GM18502 (cell line): Measurements from ENCODE around the gene MSRB1.

Experiments used
- ATAC-seq: cut with Tn5 transposase; IDR thresholded peaks from one replicate; pipeline ENCODE4 v1.9.1; 2021; ENCODE audit warnings: mild to moderate bottlenecking; ENCODE audit not compliant: unreplicated experiment, poor library complexity

MSRB1 gene

DNA sequence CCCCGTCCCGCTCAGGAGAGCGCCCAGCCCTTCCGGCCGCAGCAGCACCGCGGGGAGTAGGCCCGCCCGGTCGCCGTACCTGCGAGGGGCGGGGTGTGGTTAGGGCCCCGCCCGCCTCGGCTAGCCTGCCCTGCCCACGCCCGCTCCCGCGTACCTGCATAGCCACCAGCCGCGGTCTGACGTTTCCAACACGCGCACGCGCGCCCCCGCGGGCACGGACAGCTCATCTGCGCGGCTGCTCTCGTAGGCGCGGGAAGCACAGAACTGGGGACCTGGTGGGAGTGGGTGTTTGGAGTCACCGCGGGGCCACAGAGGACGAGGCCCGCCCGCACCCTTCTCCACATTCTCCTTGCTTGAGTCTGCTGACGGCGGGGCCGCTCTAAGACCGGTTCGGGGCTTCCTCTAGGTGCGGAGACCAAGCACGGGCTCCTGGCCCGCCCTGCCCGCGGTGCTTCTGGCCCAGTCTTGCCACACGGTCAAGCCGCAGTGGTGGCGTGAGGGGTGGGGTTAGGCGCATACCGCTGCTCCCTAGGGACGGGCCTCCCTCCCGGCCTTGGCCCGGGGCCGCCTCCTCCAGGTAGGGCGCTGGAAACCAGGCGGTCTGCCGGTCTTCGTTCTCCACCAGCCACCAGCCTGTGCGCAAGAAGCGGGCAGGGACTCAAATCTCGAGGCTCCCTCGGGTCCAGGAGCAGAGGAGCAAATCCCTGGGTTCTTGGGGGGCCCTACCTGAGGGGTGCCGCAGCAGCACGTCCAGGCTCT, 36.5 kb upstream of the MSRB1 start:
- ATAC-seq = no peak

DNA sequence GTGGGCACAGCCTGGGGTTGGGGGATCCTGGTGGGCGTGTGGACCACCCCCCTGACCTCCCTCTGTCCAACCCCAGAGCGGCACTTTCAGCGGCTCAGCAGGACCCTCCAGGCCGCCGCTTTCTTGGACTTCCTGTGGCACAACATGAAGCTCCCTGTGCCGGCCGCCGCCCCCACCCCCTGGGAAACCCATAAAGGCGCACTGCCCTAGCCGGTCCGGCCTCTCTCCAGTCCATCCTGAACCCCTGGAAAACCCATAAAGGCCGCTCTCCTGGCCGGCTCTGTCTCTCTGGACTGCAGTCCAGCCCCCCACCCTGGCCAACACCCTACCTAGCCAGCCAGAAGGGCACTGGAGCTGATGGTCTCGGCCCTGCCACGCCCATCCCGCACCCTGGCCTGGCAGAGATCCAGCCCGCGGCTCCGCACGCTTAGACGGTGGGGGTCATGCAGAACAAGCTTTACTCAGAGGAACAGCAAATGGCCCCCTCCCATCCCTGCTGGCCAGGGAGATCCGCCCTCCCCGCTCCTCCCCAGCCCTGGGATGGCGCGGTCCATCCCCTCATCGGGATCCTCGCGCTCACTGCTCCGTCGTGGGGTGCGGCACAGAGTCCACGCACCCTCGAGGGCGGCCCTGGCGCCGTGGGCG, 35.6 kb upstream of the MSRB1 start:
- no peak for ATAC-seq

DNA sequence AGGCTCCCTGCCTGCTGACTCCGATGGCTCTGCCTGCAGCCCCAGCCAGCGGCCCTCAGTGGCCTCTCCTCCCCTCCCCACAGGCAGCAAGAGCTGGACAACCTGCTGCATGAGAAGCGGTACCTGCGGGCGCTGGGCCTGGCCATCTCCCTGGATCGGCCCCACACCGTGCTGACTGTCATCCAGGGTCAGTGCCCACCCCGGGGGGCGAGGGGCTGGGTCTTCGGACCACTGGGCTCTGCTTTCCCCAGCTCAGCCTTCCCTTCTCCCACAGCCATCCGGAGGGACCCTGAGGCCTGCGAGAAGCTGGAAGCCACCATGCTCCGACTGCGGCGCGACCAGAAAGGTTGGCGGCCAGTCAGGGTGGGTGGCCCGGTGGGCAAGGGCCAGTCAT, 34.9 kb upstream of the MSRB1 start:
- no peak for ATAC-seq

DNA sequence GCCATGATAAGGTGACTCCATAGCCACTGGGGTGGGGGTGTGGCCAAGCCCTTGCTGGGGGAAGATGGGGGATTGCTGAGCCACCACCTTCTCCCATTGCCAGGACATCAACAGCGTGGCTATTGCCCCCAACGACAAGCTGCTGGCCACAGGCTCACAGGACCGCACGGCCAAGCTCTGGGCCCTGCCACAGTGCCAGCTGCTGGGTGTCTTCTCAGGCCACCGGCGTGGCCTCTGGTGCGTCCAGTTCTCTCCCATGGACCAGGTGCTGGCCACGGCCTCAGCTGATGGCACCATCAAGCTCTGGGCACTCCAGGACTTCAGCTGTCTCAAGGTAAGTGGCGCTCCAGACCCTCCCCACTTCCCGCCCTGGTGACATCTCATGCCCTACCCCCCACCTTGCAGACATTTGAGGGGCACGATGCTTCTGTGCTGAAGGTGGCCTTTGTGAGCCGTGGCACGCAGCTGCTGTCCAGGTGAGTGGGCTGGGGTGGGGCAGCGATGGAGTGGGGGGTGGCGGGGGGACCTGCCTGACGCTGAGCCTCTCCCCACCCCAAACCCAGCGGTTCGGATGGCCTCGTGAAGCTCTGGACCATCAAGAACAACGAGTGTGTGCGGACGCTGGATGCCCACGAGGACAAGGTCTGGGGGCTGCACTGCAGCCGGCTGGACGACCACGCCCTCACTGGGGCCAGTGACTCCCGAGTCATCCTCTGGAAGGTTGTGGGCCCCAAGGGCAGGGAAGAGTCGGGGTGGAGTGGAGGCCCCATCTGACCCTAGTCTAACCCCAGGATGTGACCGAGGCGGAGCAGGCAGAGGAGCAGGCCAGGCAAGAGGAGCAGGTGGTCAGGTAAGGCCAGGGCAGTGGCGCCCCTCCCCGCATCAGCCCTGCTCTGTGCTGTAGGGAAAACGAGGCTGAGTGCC, 34.2 kb upstream of the MSRB1 start:
- no peak for ATAC-seq

DNA sequence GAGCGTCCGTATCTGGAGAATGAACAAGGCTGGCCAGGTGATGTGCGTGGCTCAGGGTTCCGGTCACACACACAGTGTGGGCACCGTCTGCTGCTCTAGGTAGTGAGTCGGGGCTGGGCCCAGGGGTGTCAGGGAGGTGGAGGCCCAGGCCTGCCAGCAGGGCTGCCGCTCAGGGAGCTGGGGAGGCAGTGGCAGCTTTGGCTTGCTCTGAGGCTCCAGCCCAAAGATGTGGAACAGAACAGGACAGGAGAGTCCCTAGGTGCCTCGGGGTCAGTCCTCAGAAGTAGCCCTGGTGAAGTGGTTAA, 33.2 kb upstream of the MSRB1 start:
- no peak for ATAC-seq

DNA sequence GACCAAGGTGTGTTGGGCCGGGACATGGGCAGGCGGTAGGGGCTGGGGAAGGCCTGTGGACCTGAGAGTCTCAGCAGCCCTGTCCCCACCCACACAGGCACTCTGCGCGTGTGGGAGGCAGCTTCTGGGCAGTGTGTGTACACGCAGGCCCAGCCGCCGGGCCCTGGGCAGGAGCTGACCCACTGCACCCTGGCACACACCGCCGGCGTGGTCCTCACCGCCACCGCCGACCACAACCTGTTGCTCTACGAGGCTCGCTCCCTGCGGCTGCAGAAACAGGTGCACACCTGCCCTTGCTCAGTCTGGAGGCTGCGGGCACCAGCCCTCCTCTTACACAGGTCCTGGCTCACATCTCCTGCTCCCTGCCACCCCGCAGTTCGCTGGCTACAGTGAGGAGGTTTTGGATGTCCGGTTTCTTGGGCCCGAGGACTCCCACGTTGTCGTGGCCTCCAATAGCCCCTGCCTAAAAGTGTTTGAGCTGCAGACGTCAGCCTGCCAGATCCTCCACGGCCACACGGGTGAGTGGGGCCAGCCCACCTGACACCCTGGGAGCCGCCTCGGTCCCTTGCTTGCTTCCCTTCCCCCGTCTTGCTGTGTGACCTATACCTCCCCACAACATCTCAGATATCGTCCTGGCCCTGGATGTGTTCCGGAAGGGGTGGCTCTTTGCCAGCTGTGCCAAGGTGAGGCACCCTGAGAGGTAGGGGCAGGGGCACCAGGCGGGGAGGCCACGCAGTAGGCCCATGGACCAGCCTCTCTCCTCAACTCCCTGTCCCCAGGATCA, 32.6 kb upstream of the MSRB1 start:
- no peak for ATAC-seq

DNA sequence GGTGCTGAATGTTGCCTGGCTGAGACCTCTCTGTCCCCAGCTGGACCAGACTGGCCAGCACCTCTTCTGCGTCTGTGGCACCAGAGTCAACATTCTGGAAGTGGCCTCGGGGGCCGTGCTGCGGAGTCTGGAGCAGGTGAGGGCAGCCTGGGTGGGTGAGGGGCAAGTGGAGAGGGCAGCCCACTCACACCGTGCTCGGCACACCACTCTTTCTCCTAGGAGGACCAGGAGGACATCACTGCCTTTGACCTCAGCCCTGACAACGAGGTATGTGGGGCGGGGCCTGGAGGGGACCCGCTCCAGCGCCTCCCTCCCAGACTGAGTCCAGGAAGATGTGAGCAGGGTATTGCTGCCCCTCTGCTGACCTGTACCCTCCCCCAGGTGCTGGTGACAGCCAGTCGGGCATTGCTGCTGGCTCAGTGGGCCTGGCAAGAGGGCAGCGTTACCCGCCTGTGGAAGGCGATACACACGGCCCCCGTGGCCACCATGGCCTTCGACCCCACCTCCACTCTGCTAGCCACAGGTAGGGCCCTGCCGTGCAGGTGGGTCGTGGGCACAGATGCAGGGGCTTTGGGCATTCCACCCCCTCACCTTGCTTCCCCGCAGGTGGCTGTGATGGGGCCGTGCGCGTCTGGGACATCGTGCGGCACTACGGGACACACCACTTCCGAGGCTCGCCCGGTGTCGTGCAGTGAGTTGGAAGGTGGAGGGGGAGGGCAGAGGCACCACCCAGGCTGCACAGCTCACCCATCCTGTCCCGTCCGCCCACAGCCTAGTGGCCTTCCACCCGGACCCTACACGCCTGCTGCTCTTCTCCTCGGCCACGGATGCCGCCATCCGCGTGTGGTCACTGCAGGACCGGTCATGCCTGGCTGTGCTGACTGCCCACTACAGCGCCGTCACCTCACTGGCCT, 31.4 kb upstream of the MSRB1 start:
- ATAC-seq = no peak

DNA sequence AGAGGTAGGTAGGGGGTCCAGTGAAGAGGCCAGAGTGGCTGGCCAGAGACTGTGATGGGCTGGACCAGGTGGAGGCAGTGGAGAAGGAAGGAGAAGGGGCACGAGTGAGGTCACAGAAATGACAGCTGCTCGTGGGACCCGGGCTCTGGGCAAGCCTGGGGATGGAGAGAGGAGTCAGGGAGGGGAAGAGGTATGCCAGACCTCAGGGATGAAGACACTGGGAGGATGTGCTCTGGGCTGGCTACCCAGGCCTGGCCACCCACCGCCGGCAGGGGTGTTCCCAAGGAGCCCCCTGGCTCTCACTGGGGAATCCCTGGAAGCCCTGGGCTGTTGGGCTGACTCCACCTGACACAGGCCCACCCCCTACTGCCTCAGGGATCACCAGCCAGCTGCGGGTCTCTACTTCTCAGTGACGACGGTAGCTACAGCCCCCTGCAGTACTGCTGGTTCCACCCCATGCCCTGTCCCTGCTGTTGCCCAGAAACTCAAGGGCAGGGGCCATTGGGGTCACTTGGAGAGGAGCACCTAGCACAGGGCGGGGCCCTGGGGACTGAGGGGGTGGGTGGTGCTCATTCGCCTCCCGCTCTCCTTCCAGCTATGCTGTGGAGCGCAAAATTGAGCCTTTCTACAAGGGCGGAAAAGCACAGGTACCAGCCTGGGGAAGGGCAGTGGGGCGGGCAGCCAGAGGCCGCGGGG, 30.6 kb upstream of the MSRB1 start:
- ATAC-seq = no peak

DNA sequence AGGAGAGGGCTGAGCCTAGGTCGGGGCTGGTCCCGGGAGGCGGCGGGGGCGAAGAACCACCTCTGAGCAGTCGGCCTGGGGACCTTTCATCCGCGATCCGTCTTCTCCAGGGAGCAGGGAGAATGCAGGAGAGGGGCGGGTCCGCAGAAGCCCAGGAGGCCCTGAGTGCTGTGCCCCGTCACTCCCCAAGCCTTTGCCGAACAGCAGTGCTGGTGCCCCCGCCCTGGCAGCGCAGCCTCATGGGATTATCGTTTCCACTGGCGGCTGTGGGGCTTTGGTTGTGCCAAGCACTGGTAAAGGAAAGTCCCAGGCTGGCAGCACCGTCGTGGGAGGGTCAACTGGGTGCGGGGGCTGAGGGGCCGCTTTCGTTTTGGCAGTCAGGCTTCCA, 29.5 kb upstream of the MSRB1 start:
- ATAC-seq = peak; percentile 9

DNA sequence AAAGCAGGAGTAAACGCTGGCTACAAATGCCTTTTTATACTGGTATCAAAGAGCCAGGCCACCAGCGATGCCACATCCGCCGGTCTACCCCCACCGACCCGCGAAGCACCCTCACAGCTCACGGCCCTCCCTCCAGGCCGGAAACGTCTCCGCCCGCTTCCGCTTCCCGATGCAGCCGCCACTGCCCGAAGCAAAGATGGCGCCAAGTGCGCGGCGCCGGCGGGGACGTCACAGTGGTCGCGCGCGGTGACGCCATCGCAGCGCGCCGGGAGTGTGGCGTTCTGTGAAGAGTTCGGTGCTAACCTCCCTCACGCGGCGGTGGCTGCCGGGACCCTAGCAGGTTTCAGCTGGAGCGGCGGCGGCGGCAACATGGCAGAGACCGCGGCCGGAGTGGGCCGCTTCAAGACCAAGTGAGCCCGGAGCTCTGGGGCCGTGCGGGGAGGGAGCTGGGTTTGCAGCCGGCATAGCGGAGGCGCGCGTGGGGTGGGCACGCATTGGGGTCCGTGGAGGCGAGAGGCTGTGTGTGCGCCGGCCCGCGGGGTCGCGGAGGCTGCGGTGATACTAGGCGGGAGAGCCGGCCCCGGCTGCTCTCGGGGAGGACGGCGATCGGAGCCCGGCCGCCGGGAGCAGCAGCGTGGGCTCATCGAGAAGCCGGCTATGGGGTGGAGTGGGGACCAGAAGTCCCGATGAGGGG, 28.9 kb upstream of the MSRB1 start, which contains the start of gene TBL3:
Gene TBL3 (plus strand): TSS at position 258 of the 694 bp plus-strand sequence. CDS start 112 bp downstream, at position 370.
- peak; percentile 85 for ATAC-seq

DNA sequence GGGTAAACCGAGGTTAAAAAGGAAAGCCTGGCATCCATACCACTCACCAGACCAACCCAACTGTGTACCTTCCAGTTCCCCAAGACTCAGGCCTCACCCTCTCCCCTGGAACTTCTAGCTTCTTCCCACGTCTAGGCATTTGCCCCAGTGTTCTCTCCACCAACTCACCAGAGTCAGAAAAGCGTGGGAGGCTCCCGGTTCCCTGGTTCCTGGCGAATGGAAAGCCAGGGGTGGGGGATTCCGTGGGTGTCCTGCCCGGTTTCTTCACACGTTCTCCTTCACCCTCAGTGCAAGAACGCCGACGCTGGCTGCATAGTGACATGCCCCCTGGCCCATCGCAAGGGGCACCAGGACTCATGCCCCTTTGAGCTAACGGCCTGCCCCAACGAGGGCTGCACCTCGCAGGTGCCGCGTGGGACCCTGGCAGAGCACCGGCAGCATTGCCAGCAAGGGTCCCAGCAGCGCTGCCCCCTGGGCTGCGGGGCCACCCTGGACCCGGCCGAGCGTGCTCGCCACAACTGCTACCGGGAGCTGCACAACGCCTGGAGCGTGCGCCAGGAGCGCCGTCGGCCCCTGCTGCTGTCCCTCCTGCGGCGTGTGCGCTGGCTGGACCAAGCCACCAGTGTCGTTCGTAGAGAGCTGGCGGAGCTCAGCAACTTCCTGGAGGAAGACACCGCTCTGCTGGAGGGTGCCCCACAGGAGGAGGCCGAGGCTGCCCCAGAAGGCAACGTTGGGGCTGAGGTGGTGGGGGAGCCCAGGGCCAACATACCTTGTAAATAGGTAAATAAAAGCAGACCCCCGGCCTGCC, 25.4 kb upstream of the MSRB1 start:
- no peak for ATAC-seq

DNA sequence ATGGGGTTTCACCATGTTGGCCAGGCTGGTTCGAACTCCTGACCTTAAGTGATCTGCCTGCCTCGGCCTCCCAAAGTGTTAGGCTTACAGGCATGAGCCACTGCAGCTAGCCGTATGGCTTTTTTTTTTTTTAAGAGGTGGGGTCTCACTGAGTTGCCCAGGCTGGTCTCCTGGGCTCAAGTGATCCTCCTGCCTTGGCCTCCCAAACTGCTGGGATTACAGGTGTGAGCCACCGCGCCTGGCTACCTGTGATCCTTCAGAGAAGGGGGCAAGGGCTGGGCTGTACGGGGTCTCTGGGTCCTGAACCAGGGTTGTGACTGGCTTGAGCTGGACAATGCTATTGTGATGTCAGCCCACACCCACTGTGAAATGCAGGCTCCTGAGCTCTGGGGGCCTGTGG, 23.5 kb upstream of the MSRB1 start, which contains the start of gene RNF151:
Gene RNF151 (plus strand): TSS at position 397 of the 400 bp plus-strand sequence. CDS start 26 bp downstream, outside the sequence.
- no peak for ATAC-seq

DNA sequence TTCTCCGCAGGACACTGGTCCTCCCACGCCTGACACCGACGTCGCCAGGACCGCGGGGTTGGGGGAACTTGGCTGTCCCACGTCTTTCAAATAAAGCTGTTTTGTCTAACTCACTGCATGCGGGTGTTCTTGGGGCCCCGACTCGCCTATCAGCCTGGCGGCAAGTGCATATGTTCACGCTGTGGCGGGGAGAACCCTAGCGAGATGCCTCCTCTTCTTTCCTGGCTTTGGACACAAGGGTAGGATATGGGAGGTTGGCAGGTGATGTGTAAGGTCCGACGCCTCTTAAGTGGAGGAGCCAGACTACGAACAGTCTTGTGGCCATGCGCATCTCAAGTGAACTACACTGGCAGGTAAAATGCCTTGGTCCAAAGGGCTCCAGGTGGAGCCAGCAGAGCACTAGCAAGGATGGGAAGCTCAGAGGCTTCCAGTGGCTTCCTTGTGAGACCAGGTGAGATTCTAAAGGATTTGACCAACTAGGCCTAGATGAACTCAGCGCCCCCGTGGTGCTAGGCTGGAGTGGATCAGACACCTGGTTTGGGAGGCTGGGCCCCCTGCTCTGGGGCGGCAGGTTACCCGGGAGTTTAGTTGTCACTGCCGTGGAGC, 22.5 kb upstream of the MSRB1 start:
- ATAC-seq = no peak

DNA sequence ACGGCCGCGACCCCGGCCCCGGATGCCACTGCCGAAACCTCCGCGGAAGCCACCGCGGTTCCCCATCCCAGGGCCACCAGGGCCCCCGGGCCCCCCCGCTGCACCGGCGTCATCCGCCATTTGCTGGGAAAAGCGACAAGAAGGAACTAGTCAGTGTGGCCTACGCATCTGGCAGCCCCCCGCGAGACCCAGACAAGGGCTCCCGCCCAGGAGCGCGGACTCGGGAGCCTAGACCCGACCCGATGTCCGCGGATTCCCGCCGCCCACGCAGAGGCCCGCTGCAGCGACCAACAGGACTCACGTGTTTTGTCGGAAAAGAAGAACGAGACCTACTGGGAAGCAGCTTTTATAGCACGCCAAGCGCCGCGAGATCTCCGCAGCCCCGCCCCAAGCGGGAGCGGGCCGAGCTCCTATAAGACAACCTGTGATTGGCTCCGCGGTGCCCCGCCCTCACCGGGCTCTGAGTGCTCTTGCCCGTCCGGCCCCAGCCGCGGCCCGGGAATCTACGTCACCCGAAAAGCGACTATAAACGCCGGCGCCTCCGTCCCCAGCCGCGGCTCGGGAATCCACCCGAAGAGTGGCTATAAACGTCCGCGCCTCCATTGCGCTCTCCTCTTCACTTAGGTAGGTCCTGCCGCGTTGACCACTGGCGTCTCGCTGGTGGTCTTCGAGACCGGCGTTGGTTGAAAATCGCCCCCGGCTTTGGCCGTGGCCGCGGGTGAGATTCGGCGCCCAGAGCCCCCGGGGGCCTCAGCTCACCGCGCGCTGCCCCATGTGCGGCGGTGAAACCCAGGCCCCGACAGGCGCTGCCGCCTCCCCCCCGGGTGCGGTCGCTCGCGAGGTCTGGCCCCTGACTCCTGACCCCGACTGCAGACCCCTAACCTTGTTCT, 21.8 kb upstream of the MSRB1 start, which contains the start of gene RPS2:
Gene RPS2 (minus strand): TSS at position 321 of the 890 bp plus-strand sequence. CDS start 201 bp downstream, at position 120.
- peak; percentile 78 for ATAC-seq

DNA sequence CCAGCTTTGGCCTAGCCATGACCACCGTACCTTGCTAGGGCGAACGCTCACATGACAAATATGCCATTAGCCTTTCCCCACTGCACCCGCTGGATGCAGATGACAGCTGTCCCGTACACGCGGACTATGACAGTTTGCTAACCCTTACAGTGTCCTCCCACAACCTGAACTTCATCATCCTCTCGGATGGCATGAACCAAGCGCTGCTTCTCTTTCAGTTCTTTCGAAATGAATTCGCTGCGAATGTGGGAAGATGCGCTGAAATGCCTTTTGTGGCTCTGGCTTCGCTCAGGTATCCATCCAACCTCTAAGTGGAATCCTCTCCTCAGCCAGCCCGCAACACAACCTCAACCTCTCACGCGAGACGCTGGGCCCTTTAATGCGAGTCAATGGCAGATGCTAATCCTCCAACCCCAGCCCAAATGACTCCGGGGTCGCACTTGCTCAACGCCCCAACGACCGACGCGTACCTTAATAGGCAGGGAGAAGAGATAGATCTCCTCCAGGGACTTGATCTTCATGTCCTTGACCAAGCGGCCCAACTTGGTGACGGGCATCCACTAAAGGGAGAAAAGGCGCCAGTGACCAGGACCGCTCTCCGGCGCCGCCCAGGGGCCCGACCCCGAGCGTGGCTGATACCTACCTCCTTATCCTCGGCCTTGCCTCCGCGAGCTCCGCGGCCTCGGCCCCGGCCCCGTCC, 21.0 kb upstream of the MSRB1 start:
- ATAC-seq = peak; percentile 2
